ES-I3 (cell line): ENCODE measurements around the gene SULT1B1.

Experiments used
- H3K36me3 ChIP-seq: 2 replicates; pipeline ENCODE4 v1.6.1; 2013; ENCODE audit warnings: mild to moderate bottlenecking, low read length, control low read depth, moderate library complexity; ENCODE audit not compliant: insufficient read depth
- H3K4me1 ChIP-seq: 2 replicates; pipeline ENCODE4 v1.6.1; 2013; ENCODE audit warnings: mild to moderate bottlenecking, control low read depth, low read length; ENCODE audit not compliant: insufficient read depth
- H3K9ac ChIP-seq: 2 replicates; pipeline ENCODE4 v1.6.1; 2013; ENCODE audit warnings: low read depth, mild to moderate bottlenecking, low read length, moderate library complexity
- H3K9me3 ChIP-seq: 2 replicates; pipeline ENCODE4 v1.6.1; 2013; ENCODE audit warnings: mild to moderate bottlenecking, low read length, moderate library complexity; ENCODE audit not compliant: control insufficient read depth, insufficient read depth

Gene SULT1B1

DNA sequence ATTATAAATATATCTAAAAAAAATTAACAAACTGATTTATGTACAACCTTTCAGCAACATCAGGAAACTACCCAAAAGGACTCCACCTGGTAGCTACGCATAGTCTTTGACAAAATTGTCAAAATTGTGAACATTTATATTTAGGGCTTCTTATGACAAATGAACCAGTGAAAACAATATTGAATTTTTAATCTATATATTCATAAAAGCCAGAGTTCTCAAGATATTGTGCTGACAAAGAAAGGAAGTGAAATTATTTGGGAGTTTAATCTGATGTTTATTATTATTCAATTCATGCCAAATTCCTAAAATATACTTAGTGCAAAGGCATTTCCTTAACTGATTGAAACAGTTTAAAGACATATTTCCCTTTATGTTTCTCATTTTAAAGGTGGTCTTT, 5.3 kb upstream of the SULT1B1 start:
- Histone ChIP-seq H3K36me3 (no peaks in the 10 kb centered on the region), H3K4me1 (0 out of 2 replicates have a peak, but pooled peaks cover 4% of the 10 kb centered on the region), H3K9ac (no peak overlapping the region), H3K9me3 (no peaks in the 10 kb centered on the region)

GRCh38 chr4:69764311-69764710, 3.9 kb upstream of the SULT1B1 start:
- 0 out of 2 replicates have a peak, but pooled peaks cover 4% of the 10 kb centered on the region for H3K4me1 ChIP-seq

GRCh38 chr4:69763233-69763632, 2.8 kb upstream of the SULT1B1 start:
- no peak overlapping the region for H3K9ac ChIP-seq
- no peaks in the 10 kb centered on the region for H3K9me3 ChIP-seq
- H3K4me1 ChIP-seq = 0 out of 2 replicates have a peak, but pooled peaks cover 2% of the 10 kb centered on the region
- H3K36me3 ChIP-seq = no peaks in the 10 kb centered on the region

More at GRCh38 chr4:69764311-69764710, 3.9 kb upstream of the SULT1B1 start:
- no peak overlapping the region for H3K9ac ChIP-seq
- no peaks in the 10 kb centered on the region for H3K9me3 ChIP-seq
- H3K36me3 ChIP-seq = no peaks in the 10 kb centered on the region

GRCh38 chr4:69759189-69759604, 1.2 kb downstream of the SULT1B1 start:
- Histone ChIP-seq H3K9ac (no peak overlapping the region), H3K9me3 (no peaks in the 10 kb centered on the region), H3K36me3 (no peaks in the 10 kb centered on the region), H3K4me1 (no peaks in the 10 kb centered on the region)

DNA sequence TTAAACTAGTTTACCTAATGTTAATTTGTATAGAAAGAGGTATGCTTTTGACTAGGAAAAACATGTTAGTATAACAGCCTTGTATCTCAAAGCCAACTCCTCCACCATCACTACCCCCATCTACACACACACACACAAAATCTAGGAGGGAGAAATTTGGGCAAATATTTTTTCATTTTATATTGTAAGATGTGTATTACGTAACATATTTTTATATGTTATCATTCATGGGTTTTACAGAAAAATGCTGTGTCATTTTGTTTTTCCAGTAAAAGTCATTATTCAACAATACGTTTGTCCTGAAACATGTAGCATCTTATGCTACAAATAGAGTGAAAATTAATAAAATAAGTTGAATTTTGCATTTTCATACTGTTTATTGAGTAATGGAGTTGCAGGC, 3.0 kb downstream of the SULT1B1 start:
- Histone ChIP-seq H3K9me3 (no peaks in the 10 kb centered on the region), H3K4me1 (no peaks in the 10 kb centered on the region), H3K36me3 (no peaks in the 10 kb centered on the region), H3K9ac (no peak overlapping the region)

- H3K36me3 ChIP-seq = no peaks in the 10 kb centered on the region
- no peaks in the 10 kb centered on the region for H3K9me3 ChIP-seq
- H3K4me1 ChIP-seq = no peaks in the 10 kb centered on the region
- H3K9ac ChIP-seq = no peak overlapping the region
These were observed 5.4 kb downstream of the SULT1B1 start for GRCh38 chr4:69754926-69755580.

GRCh38 chr4:69753686-69754085, 6.7 kb downstream of the SULT1B1 start:
- Histone ChIP-seq H3K9me3 (no peaks in the 10 kb centered on the region), H3K4me1 (no peaks in the 10 kb centered on the region), H3K36me3 (no peaks in the 10 kb centered on the region), H3K9ac (no peak overlapping the region)

GRCh38 chr4:69750346-69750745, 10.1 kb downstream of the SULT1B1 start:
- no peaks in the 10 kb centered on the region for H3K9me3 ChIP-seq
- no peak overlapping the region for H3K9ac ChIP-seq
- no peaks in the 10 kb centered on the region for H3K4me1 ChIP-seq
- H3K36me3 ChIP-seq = no peaks in the 10 kb centered on the region

- no peaks in the 10 kb centered on the region for H3K4me1 ChIP-seq
These were observed 10.6 kb downstream of the SULT1B1 start for GRCh38 chr4:69749771-69750170.

DNA sequence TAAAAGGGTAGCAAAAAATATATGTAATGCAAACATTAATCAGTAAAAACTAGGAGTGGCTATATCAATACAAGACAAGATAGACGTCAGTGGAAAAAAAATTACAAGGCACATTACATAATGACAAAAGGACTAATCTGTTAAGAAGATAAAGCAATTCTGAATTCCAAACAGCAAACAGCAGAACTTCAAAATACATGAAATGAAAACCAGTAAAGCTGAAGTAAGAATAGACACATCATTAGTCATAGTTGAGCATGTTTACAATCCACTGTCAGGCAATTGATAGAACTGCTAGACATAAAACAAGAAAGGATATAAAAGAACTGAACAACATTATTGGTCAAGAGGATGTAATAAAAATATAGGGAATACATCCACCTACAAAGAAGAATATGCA, 12.2 kb downstream of the SULT1B1 start:
- Histone ChIP-seq H3K9me3 (no peaks in the 10 kb centered on the region; the same call in 1 of the 2 replicates), H3K36me3 (no peaks in the 10 kb centered on the region), H3K9ac (no peak overlapping the region), H3K4me1 (no peaks in the 10 kb centered on the region)

More at GRCh38 chr4:69749771-69750170, 10.6 kb downstream of the SULT1B1 start:
- no peaks in the 10 kb centered on the region for H3K9me3 ChIP-seq
- H3K36me3 ChIP-seq = no peaks in the 10 kb centered on the region
- H3K9ac ChIP-seq = no peak overlapping the region

DNA sequence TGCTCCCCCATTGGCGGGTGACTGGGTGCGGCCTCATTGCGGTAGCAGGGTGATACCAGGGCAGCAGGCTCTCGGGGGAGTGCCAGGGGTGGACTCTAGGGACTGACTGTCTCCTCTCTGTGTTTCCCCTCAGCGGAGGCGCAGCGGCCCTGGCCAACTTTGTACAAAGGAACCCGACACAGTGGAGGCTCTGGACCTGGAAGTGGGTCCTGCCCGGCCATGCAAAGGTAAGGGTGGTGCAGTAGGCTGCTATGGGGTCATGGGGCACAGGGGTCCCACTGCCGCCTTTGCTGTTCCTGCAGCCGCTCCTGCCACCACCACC, 16.3 kb downstream of the SULT1B1 start:
- no peaks in the 10 kb centered on the region for H3K4me1 ChIP-seq
- H3K9ac ChIP-seq = no peak overlapping the region
- H3K9me3 ChIP-seq = no peaks in the 10 kb centered on the region; the same call in none of the 2 replicates
- no peaks in the 10 kb centered on the region for H3K36me3 ChIP-seq

DNA sequence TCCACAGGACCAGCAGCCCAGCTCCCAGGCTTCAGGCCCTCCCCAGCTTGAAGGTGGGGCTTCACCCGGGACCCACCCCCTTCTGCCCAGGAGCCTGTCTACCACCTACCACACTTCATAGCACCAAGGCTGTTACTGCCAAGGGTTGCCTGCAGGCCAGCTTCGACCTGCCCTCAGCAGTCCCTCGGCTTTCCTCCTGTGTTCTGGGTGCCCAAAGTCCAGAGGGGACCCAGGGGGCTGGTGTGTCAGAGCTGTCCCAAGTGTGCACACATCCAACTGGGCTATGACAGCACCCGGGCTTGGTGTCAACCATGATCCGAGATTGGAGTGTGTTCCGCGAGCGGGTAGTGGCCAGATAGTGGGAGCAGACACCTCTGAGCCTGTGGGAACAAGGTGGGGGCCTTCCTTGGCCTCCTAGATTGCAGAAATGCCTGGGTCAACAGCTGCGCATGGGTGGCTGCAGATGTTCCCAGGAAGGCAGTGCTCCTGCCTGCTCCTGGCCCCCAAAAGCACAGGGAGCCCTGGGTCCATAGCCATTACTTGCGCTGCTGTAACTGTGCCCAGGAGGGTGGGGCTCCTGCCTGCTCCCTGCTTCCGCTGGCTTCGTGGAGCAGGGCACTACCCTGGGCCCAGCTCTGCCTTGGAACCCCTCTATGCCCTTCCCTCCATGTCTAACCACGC, 16.8 kb downstream of the SULT1B1 start:
- Histone ChIP-seq H3K9ac (no peak overlapping the region), H3K4me1 (no peaks in the 10 kb centered on the region), H3K9me3 (no peaks in the 10 kb centered on the region; the same call in none of the 2 replicates), H3K36me3 (no peaks in the 10 kb centered on the region)

GRCh38 chr4:69742596-69742995, 17.8 kb downstream of the SULT1B1 start:
- no peaks in the 10 kb centered on the region; the same call in none of the 2 replicates for H3K9me3 ChIP-seq
- H3K9ac ChIP-seq = no peak overlapping the region
- no peaks in the 10 kb centered on the region for H3K36me3 ChIP-seq
- H3K4me1 ChIP-seq = no peaks in the 10 kb centered on the region

GRCh38 chr4:69738872-69739271, 21.5 kb downstream of the SULT1B1 start:
- no peaks in the 10 kb centered on the region; the same call in none of the 2 replicates for H3K9me3 ChIP-seq
- no peaks in the 10 kb centered on the region for H3K36me3 ChIP-seq
- H3K9ac ChIP-seq = no peak overlapping the region
- H3K4me1 ChIP-seq = no peaks in the 10 kb centered on the region

GRCh38 chr4:69735119-69735518, 25.3 kb downstream of the SULT1B1 start:
- Histone ChIP-seq H3K36me3 (no peaks in the 10 kb centered on the region), H3K4me1 (no peaks in the 10 kb centered on the region), H3K9me3 (no peaks in the 10 kb centered on the region), H3K9ac (no peak overlapping the region)
